Vagina (tissue), 2 donors: ENCODE results near the gene SELP. TPM values are rescaled to one million over a fixed set of nuclear protein-coding genes. Genes with fewer than 3 reads are reported as not detected.
"Not testable (repeated sequence)": the region's sequence is repeated elsewhere in the genome, so short reads cannot be mapped to it uniquely, and the experiment has no call there.

Source experiments
- DNase-seq, 2 donors: peaks; one replicate each; pipeline ENCODE4 v3.0.0-alpha.2; 2017; ENCODE audit errors: extremely low spot score in 2 of 2
- H3K27ac ChIP-seq: fragments of 200-600 bp; sonication (generic); one replicate; pipeline ENCODE4 v1.5.1; 2019
- H3K27me3 ChIP-seq: fragments of 200-600 bp; sonication (generic); one replicate; pipeline ENCODE4 v1.5.1; 2019
- H3K36me3 ChIP-seq, 2 donors: fragments of 200-600 bp; sonication (generic); one replicate each; pipeline ENCODE4 v1.5.1; 2017 to 2019
- H3K4me1 ChIP-seq: fragments of 200-600 bp; sonication (generic); one replicate; pipeline ENCODE4 v1.5.1; 2019
- H3K4me3 ChIP-seq, 2 donors: fragments of 200-600 bp; sonication (generic); 1 replicate in 1 of 2; 2 replicates in 1 of 2; pipeline ENCODE4 v1.5.1; 2016 to 2019
- H3K9me3 ChIP-seq: fragments of 200-600 bp; sonication (generic); one replicate; pipeline ENCODE4 v1.5.1; 2019
- CTCF ChIP-seq, 3 experiments: fragments of 450-650 bp in 2 of 3; fragments of 200-600 bp in 1 of 3; sonication (generic) in 1 of 3; IDR thresholded peaks; one replicate each; pipeline ENCODE4 v1.5.1; 2017 to 2019; ENCODE audit warnings: antibody characterized with exemption in 3 of 3, mild to moderate bottlenecking in 2 of 3, moderate library complexity in 2 of 3
- POLR2A ChIP-seq, 2 donors: fragments of 450-650 bp; IDR thresholded peaks; one replicate each; pipeline ENCODE4 v1.6.1; 2017; ENCODE audit warnings: antibody characterized with exemption in 2 of 2, mild to moderate bottlenecking in 2 of 2, moderate library complexity in 2 of 2
- POLR2AphosphoS5 ChIP-seq, 2 donors: sonication (generic); formaldehyde crosslinking; IDR thresholded peaks; one replicate each; pipeline ENCODE4 v1.9.0; 2017; ENCODE audit warnings: antibody characterized with exemption in 2 of 2, mild to moderate bottlenecking in 2 of 2, low read depth in 1 of 2; ENCODE audit not compliant: insufficient read depth in 1 of 2
- intact Hi-C: fragments of 100-400 bp; cut with DNase I; formaldehyde crosslinking; loops from one replicate; pipeline ENCODE4 v1.15.1; 2023
- total RNA-seq: library from RNA; depleted of rRNA; stranded (reverse); fragments of >200 nt; gene quantifications from one replicate; pipeline ENCODE4 v1.2.3, GENCODE V29; 2016

SELP gene
- total RNA-seq, 1 donor from 2014 or later, result 8.8 TPM

- H3K4me3 ChIP-seq, intact Hi-C loops, H3K27me3 ChIP-seq, H3K4me1 ChIP-seq, H3K9me3 ChIP-seq, DNase-seq, H3K36me3 ChIP-seq, H3K27ac ChIP-seq: not testable (repeated sequence)
Measured at GRCh38 chr1:169658777-169659176, 28.9 kb upstream of the SELP start.

GRCh38 chr1:169653873-169654272 is 23.9 kb upstream of the SELP start:
- no peak for TF ChIP-seq POLR2A (IDR thresholded peaks at IDR 0.05)
- TF ChIP-seq POLR2AphosphoS5 (IDR thresholded peaks at IDR 0.05; ENCODE audit: insufficient read depth in 1 of 2, low read depth in 1 of 2), result no peak
- no peak for TF ChIP-seq CTCF (IDR thresholded peaks at IDR 0.05)
- Histone ChIP-seq H3K36me3 (no peaks in the 10 kb centered on the region), H3K27me3 (no peaks in the 10 kb centered on the region), H3K27ac (no peak overlapping the region), H3K4me1 (no peaks in the 10 kb centered on the region), H3K9me3 (no peaks in the 10 kb centered on the region), H3K4me3 (no peak overlapping the region)
- DNase-seq, result no peak
- intact Hi-C loops, result no loop called here

GRCh38 chr1:169651035-169651434 is 21.1 kb upstream of the SELP start:
- H3K9me3 ChIP-seq, result no peaks in the 10 kb centered on the region
- H3K4me3 ChIP-seq, result no peak overlapping the region
- H3K36me3 ChIP-seq, result no peaks in the 10 kb centered on the region
- intact Hi-C loops, result no loop called here
- no peak for TF ChIP-seq POLR2AphosphoS5 (IDR thresholded peaks at IDR 0.05; ENCODE audit: insufficient read depth in 1 of 2, low read depth in 1 of 2)
- no peak for TF ChIP-seq POLR2A (IDR thresholded peaks at IDR 0.05)
- TF ChIP-seq CTCF (IDR thresholded peaks at IDR 0.05), result no peak
- DNase-seq, result no peak
- no peak overlapping the region for H3K27ac ChIP-seq
- H3K27me3 ChIP-seq, result no peaks in the 10 kb centered on the region
- H3K4me1 ChIP-seq, result no peaks in the 10 kb centered on the region

GRCh38 chr1:169650551-169650950 is 20.6 kb upstream of the SELP start:
- DNase-seq, result no peak
- Histone ChIP-seq H3K4me1 (no peaks in the 10 kb centered on the region), H3K27ac (no peak overlapping the region), H3K27me3 (no peaks in the 10 kb centered on the region), H3K4me3 (no peak overlapping the region), H3K36me3 (no peaks in the 10 kb centered on the region), H3K9me3 (no peaks in the 10 kb centered on the region)
- intact Hi-C loops, result no loop called here
- no peak for TF ChIP-seq POLR2A (IDR thresholded peaks at IDR 0.05)
- no peak for TF ChIP-seq POLR2AphosphoS5 (IDR thresholded peaks at IDR 0.05; ENCODE audit: insufficient read depth in 1 of 2, low read depth in 1 of 2)
- TF ChIP-seq CTCF (IDR thresholded peaks at IDR 0.05), result no peak

GRCh38 chr1:169648709-169649108 is 18.8 kb upstream of the SELP start:
- Histone ChIP-seq H3K27me3 (no peaks in the 10 kb centered on the region), H3K27ac (no peak overlapping the region), H3K4me1 (no peaks in the 10 kb centered on the region), H3K4me3 (no peak overlapping the region), H3K9me3 (no peaks in the 10 kb centered on the region), H3K36me3 (no peaks in the 10 kb centered on the region)
- intact Hi-C loops, result no loop called here
- DNase-seq, result no peak
- TF ChIP-seq POLR2AphosphoS5 (IDR thresholded peaks at IDR 0.05; ENCODE audit: insufficient read depth in 1 of 2, low read depth in 1 of 2), result no peak
- no peak for TF ChIP-seq CTCF (IDR thresholded peaks at IDR 0.05)
- no peak for TF ChIP-seq POLR2A (IDR thresholded peaks at IDR 0.05)

GRCh38 chr1:169648187-169648586 is 18.3 kb upstream of the SELP start:
- intact Hi-C loops, result no loop called here
- DNase-seq, result no peak
- Histone ChIP-seq H3K9me3 (no peaks in the 10 kb centered on the region), H3K27me3 (no peaks in the 10 kb centered on the region), H3K4me3 (no peak overlapping the region), H3K36me3 (no peaks in the 10 kb centered on the region), H3K27ac (no peak overlapping the region), H3K4me1 (no peaks in the 10 kb centered on the region)
- no peak for TF ChIP-seq POLR2A (IDR thresholded peaks at IDR 0.05)
- TF ChIP-seq CTCF (IDR thresholded peaks at IDR 0.05), result no peak
